Stimulated activated CD4-positive, alpha-beta T cell treated with anti-CD3 and anti-CD28 coated beads, TNF-alpha, amount 100 ng/mL, for 4 hours (primary cell): ENCODE results near the gene UCN3.
A peak's percentile ranks its signal among the peaks of the same experiment; 100 is the strongest.

Experiments
- DNase-seq, 3 experiments: peaks; one replicate each; pipeline ENCODE4 v3.0.0-alpha.2; 2020; ENCODE audit warnings: low read depth in 3 of 3

UCN3 gene, protein sequence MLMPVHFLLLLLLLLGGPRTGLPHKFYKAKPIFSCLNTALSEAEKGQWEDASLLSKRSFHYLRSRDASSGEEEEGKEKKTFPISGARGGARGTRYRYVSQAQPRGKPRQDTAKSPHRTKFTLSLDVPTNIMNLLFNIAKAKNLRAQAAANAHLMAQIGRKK

DNA sequence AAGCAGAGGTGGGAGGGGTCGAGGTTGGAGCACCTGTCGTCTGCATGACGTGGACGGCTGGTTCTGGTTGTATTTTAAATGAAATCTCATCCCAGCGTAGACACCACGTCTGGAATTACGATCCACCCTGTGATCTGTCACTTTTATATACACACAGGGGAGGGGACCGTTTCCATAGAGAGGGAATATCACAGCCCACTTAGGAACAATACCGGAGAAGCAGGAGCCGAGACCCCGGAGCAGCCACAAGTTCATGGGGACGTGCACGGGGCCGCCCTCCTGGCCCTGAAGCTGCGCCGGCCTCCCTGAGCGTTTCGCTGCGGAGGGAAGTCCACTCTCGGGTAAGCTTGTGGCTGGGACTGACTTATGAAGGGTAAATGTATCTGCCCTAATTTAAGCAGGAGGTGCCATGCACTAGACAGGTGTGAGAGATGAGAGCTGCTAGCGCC is at the start of gene UCN3:
TSS of gene UCN3 (plus strand) at position 77 of the 449 bp plus-strand sequence. CDS start 8,755 bp downstream, outside the sequence.
- no peak for DNase-seq

DNA sequence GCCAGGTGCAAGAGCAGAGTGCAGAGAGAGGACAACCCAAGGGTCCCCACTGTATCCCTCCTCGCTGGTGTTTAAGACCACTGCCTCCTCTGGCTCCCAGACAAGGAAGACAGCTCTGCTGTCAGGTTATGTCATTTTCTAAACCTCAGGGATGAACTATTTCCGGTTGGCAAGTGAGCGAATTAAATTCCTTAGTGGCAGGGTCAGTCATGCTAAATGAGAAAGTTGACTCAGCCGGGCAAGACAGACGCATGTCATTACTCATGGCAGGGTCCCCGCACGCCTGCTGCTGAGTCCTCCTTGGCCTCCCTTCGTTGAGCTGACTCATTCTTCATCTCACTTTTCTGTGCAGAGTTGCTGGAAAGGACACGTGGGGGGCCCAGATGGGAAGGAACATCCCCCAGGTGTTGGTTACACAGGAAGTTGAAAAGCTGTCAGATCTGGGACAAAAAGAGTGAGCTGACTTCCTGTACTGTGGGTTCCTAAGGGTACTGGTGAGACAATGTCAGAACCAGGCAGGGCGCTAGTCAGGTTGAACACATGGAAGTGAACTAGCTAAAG is 47.1 kb upstream of the UCN3 start:
- DNase-seq: peak; percentile 43 to 71 (median 45)

DNA sequence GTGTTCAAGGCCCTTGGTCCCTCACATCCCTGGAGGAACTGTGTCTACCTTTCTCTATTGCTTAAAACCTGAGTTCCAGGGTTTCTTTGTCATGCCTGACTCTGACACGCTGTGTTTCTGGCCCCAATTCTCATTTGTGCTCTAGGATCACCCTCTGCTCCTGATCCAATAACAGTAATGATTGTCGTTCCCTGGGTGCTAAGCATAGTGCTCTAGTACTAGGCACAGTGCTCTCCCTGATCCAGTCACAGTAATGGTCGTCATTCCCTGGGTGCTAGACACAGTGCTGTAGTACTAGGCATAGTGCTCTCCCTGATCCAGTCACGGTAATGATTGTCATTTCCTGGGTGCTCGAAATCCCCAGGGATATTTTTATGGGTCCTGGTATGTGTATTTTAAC is 46.6 kb upstream of the UCN3 start:
- DNase-seq: no peak

DNA sequence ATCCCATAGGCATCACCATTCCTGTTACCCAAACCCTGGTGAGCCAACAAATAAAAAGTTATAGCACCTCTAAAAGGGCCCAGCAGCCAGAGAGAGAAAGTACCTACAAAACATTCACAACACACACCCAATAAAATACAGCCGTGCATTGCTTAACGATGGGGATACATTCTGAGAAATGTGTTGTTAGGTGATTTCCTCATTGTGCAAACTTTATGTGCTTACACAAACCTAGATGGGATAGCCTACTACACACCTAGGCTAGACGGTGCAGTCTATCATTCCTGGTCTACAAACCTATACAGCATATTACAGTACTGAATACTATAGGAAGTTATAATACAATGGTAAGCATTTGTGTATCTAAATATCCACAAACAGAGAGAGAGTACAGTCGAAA is 44.9 kb upstream of the UCN3 start:
- DNase-seq: no peak

DNA sequence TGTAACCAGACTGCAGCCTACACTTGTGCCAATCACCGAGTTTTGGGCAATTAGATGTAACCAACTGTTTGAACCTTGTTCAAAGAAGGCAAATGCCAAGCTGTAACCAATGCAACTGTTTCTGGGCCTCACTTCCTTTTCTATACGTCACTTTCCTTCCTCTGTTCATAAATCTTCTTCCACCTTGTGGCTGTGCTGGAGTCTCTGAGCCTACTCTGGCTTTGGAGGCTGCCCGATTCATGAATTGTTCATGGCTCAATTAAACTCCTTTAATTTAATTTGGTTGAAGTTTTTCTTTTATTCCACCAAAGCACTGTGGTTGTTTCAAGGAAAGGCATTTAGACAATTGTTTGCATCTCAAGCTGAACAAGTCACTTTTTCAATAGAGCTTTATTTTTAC is 43.5 kb upstream of the UCN3 start:
- no peak for DNase-seq

DNA sequence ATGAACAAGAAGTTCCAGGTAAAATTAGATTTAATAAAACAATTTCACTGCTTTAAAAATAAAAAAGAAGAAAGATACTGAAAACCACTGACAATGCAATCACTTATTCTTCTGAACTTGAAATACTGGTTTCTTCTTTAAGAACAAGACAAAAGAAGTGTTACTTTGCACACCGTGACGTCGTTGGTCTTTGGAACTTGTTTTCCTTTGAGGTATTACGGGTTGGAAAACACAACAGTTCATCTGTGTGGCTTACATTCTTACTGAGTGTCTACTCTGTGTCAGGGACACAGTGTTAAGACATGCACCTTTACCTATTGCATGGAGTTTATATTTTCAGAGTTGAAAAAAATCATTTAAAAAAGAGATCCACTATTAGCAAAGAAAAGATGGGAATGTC is 41.3 kb upstream of the UCN3 start:
- no peak for DNase-seq

DNA sequence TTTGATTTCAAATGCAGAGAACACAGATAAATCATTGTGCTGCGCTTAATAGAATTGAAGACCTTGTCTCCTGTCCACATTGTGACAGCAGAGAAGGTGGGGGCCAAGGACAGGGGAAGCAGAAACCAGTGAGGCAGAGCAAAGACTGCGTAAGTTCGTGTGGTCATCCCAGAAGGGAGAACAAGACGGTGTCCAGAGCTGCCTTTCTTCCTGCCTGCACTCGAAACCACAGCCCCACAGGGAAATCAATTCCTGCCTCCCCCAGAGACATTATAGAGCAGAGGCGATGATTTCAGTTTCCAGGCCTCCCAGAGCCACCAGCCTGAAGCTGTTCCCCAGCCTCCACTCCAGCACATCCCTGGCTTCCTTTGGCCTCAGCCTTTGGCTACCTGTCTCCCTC is 39.7 kb upstream of the UCN3 start:
- DNase-seq: no peak

DNA sequence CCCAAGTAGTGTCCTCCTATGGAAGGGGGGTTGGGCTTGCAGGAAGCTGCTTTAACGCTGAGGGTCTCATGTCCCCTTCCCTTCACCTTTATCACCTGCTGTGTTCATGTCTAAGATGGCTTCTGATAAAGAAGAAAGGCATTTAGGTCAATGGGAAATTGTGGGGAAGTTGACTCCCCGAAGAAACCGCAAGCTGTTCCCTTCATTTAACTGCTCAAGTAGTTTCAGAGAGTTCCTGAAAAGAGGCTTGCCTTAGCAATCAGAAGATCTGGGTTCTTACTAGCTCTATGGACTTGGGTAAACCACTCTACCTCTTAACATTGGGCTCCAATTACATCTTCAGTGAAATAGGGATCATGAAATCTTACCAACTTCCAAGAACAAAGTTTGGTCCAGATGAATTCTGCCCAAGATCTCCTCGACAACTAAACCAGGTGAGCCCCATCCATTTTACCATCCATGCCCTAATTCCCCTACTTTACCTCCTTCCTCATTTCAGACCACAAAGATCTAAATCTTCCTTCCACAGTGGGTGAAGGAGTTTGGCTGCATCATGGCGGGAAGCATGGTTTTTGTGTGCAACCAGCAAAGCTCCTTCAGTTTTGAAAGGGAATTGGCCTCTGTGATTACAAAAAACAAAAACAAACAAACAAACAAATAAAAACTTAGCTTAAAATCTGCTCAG is 30.4 kb upstream of the UCN3 start:
- DNase-seq: no peak

DNA sequence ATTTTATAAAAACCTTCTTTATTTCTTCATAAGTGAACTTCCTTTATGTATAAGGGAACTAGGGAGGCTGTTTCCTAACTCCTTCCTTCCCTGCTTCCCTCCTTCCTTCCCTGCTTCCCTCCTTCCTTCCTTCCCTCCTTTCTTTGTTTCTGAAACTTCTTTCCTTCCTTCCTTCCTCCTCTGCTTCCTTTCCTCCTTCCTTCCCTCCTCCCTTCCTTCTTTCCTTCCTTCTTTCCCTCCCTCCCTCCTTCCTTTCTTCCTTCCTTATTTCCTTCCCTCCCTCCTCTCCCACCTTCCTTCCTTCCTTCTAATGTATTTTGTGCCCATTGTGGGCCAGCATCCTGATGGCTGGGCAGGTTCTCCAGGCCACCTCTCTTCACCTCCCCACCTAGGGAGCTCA is 26.8 kb upstream of the UCN3 start:
- DNase-seq: no peak

DNA sequence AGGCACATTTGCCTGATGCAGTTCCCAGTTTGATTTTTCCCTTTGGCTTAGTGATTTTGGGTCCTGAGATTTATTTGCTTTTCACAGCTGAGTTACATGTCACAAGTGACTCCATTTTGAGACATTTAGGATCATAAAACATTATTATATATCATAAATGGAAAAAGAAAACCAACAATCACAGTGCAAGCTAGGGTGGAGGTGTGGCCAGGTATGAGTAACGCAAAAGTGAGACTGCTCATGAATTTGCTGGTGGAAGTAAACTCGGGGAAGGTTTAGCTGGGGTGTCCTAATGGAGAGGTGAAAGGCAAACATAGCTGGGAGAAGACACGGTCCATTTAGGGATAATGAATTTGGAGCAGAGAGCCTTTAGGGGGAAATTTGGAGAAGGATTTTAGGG is 21.7 kb upstream of the UCN3 start:
- DNase-seq: no peak

DNA sequence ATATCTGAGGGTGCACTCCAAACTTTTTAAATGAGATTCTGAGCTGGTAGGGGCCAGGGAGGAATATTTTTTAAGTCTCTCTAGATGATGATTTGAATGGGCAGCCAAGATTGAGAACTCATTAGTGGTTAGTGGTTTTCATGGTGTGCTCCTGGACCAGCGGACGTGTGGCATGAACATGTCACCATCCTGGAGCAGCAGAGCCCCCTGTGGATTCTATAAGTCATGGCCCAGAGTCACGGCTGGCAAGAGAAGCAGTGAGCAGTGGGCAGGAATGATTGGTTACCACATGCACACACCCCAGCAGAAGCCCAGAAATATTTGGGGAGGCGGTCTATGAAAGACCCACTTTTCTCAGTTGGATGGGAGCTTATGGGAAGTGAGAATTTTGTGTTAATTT is 21.2 kb upstream of the UCN3 start:
- DNase-seq: no peak

DNA sequence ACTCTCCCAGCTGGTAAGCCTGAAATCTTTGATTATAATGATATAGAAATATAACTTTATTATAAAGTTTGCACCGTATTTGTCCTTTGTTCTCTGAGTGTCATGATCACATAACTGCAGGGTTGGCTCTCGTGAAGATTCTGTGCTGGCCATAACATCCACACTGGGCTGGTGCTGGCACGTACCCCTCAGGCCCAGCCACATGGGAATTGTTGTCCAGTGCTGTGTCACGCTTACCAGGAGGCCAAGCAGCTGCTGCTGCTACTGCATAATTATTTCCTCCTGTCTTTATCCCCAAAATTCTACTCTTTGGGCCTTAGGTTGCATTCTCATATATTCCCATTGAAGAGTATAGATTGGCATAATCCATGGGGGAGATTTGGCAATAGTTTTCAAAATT is 20.8 kb upstream of the UCN3 start:
- no peak for DNase-seq

DNA sequence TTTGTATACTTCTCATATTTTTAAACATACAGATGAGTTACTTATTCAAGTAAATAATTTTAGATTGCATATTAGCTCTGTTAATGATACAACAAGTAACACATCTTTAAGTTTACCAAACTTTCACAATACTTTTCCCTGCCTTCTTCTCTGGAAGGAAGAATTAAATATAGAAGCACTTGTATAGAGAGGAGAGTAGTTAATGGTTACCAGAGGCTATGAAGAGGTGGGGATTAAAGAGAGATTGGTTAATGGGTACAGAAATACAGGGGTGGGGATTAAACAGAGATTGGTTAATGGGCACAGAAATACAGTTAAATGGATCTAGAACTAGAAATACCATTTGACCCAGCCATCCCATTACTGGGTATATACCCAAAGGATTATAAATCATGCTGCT is 20.0 kb upstream of the UCN3 start:
- no peak for DNase-seq

DNA sequence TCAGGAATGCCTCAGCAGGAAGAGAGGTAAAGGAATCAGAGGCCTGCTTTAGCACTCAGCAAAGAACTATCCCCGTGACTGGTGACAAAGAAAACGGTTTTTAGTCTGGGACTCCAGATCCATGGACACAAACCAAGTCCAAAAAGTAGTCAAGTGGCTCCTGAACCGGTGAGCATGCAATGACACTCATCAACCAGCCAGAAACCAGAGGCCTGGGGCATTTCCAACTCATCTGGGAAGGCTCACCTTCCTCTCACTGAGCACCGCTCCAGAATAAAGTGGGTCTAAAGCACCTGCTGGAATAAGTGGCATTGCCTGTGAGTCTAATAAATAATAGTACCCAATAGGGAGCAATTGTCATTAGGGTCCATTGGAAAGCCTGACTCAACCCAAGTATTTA is 17.9 kb upstream of the UCN3 start:
- DNase-seq: no peak

DNA sequence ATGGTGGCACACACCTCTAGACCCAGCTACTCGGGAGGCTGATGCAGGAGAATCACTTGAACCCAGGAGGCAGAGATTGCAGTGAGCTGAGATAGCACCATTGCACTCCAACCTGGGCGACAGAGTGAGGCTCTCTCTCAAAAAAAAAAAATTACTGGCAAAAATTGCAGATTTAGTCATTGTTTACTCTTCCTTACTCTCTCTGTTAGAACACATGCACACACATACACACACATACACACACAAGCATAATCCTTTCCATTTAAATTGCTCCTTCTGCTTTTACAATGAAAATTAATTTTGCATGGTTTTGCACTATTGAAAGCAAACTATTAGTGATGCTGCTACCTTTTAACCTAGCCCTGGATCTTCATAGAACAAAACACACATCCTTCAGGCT is 15.4 kb upstream of the UCN3 start:
- no peak for DNase-seq

DNA sequence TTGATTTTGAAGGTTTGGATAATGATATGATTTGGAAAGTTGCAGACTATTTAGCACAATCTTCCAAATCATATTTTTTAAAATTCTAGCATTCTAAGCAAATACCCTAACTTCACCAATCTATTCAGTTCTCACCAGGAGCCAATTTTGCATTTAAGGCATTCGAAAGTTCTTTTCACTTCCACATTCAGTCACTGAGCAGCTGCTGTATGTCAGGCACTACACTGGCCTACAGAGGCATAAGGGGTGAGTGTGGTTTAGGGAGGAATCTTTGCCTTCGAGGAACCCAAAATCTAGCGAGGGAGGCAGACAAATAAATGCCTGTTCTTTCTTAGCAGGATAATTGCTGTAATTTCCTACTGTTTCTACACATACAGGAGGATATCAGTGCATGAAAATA is 10.7 kb upstream of the UCN3 start:
- no peak for DNase-seq

DNA sequence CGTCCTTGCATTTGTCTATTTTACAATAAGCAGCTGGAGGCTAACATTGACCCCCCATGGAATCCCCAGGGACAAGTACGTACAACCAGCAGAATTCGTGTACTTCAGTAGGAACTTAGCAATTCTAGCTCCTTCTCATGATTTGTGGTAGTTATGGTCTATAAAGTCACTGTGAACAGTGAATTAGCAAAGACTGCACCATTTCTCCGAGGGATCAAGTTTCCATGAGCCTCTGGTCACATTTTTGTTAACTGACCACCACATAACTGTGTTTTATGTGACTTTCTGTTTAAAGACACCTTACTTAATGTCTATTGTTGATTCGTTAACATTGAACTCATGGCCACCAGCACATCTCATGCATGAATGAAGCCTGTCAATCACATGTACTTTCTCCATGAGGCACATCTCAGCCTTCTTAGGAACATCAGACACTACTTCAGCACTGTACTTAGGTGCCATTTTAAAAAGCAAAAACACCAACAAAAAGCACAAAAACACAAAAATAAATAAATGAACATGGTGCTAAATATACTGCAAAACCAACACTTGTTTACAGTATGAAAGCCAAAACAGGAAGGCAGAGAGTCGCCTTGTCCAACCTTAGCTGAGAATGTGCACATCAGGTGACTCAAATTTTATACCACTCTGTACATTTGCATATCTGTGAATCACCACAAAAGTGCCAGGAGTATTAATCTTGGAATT is 9.0 kb upstream of the UCN3 start:
- no peak for DNase-seq

DNA sequence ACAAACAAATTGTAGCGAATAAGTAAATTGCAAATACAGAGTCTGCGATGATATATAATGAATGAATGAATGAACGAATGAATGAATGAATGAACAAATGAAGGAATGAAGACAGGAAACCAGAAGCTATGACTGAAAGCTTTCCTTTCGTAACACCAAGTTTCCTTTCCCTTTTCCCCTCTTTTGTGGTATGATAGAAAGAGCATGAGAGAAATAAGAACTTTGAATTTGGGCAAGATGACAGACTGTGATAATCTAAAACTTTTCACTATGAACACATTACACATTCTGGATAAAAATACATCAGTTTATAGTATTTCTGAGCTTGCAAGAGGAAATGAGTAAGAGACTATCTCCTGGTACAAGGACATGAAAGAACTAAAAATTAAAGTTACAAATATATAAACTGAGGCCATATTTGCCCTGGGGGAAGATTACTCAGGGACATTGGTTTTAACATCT is 8.4 kb upstream of the UCN3 start:
- DNase-seq: no peak

DNA sequence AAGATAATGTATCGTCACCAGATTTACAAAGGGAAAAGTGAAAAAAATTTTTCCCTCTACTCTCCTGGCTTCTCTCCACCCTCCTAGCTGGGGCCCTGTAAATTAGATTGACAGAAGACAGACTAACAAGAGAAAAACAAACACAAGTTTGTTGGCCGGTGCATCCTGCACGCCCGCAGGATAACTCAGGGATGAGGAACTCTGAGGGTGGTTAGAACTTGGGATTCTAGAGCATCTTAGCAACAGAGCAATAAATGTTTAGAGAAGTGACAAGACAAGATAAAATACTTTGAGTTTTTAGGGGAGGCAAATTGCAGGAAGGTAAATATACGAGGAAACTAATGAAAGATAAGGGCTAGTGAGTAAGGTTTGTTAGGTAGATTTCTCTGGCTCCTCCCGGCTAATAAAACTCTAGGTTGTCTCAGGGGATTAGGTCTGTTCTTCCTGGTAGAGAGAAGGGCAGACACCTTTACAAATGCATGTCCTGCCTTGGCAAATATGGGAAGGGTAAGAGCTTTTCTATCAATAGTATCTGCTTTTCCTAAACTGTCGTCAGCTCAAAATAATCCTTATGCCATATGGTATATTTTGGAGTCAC is 4.3 kb upstream of the UCN3 start:
- no peak for DNase-seq

DNA sequence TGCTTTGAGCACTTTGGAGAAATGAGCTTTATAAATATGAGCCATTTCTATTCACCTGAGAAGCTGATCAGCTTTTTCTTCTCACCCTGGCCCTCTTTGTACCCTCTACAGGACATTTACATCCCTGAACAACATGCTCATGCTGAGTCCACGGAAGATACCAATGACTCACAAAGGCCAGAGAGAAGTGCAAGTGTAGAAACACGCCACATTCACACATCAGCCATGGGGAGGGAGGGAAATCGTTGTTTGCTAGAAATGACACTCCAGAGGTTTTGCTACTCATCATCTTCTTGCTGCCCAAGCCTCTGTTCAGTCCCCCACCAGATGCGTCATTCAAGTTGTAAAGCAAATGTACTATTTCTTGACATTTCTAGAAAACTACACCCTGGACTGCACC is 2.8 kb upstream of the UCN3 start:
- no peak for DNase-seq

DNA sequence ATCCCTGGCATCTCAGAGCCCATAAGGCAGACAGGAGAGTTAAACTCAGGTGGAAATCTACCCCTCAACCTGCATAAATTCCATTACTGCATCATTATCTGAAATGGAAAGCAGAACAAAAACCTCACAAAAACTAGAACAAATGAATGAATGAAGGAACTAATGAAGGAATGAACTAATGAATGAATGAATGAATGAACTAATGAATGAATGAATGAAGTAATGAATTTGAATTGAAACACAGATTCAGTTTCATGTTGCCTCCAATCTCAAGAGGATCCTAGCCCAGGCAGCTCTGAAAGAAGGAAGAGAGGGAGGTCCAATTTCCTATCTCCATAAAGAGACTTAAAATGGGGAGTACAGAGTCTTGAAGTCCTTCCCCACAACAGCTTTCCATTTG is 1.9 kb upstream of the UCN3 start:
- DNase-seq: no peak

DNA sequence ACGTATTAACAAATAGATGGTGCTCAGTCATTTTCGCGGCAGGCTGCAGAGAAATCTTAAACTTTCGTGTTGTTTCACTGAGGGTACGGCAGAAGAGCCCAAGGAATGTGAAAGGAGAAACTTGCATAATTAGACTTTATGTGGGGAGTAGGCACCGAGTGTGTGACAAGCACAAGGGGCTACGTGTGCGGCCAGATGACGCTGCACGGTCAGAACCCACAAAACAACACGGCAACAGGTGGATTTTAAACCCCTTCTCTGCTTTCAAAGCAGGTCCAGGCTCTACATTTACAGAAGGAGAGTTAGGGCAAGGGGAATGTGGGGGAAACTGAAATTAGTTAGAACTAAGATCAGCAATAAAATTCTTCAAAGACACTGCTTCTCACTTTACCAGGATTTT is 392 bp upstream of the UCN3 start:
- no peak for DNase-seq

DNA sequence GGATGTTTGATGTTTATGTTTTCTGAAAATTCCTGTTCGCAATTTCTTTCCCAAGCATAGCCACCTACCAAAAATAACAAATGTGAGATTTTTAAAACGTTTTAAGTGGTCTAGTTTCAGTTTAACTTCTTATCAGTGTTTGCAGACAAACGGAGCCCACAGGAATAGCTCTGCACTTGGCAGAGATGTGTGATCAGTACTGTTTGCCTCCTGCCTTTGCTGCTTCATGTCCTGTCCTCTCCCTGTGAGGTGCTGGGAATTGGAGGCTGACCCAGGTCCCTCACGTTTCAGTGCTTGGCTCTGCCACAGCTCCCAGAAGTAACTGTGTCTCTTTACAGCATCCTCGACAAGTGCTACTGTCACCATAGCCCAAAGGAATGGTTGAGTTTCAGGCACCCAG is 1.2 kb downstream of the UCN3 start:
- no peak for DNase-seq
